ENCODE measurements around the gene PSMD1. TPM values are rescaled to one million over a fixed set of nuclear protein-coding genes. Genes with fewer than 3 reads are reported as not detected.

Gene PSMD1
- total RNA-seq, 1 donor from 2014 or later, result 87.3 TPM

- TF ChIP-seq CTCF (conservative IDR thresholded peaks at IDR 0.05; ENCODE audit: low read depth, low read length), result no peak
- no peak for DNase-seq (ENCODE audit: low read depth)
- H3K4me3 ChIP-seq (ENCODE audit: low read depth, low read length), result peak overlapping the region; percentile 98
Measured at GRCh38 chr2:231197706-231198290, 141.1 kb downstream of the PSMD1 start.

- TF ChIP-seq CTCF (conservative IDR thresholded peaks at IDR 0.05; ENCODE audit: low read depth, low read length), result no peak
- DNase-seq (ENCODE audit: low read depth), result no peak
- peak within 1 kb of the TSS; percentile 98 for H3K4me3 ChIP-seq (ENCODE audit: low read depth, low read length)
Measured at GRCh38 chr2:231198291-231199173, 141.9 kb downstream of the PSMD1 start, which contains the start of gene ARMC9. Gene ARMC9 (plus strand): TSS chr2:231198631. CDS start chr2:231206239, 7,608 bp downstream.

- no peak for DNase-seq (ENCODE audit: low read depth)
- TF ChIP-seq CTCF (conservative IDR thresholded peaks at IDR 0.05; ENCODE audit: low read depth, low read length), result no peak
- H3K4me3 ChIP-seq (ENCODE audit: low read depth, low read length), result peak overlapping the region; percentile 98
Measured at GRCh38 chr2:231199219-231199618, 142.6 kb downstream of the PSMD1 start.

GRCh38 chr2:231200805-231201474 lies 144.3 kb downstream of the PSMD1 start:
- no peak for DNase-seq (ENCODE audit: low read depth)
- no peak for TF ChIP-seq CTCF (conservative IDR thresholded peaks at IDR 0.05; ENCODE audit: low read depth, low read length)
- no peak overlapping the region for H3K4me3 ChIP-seq (ENCODE audit: low read depth, low read length)

- no peak for DNase-seq (ENCODE audit: low read depth)
- TF ChIP-seq CTCF (conservative IDR thresholded peaks at IDR 0.05; ENCODE audit: low read depth, low read length), result no peak
- no peak overlapping the region for H3K4me3 ChIP-seq (ENCODE audit: low read depth, low read length)
Measured at GRCh38 chr2:231201475-231201814, 144.8 kb downstream of the PSMD1 start.

GRCh38 chr2:231203087-231203486 lies 146.4 kb downstream of the PSMD1 start:
- no peak for DNase-seq (ENCODE audit: low read depth)
- no peak overlapping the region for H3K4me3 ChIP-seq (ENCODE audit: low read depth, low read length)
- no peak for TF ChIP-seq CTCF (conservative IDR thresholded peaks at IDR 0.05; ENCODE audit: low read depth, low read length)

Data from epithelial cell of proximal tubule (primary cell).